CD4-positive, alpha-beta T cell treated with Interleukin-4 for 1 hour (primary cell): ENCODE measurements around the gene SMCO4.
"Not testable (repeated sequence)": the region's sequence is repeated elsewhere in the genome, so short reads cannot be mapped to it uniquely, and the experiment has no call there.

ENCODE experiments used
- DNase-seq, 2 donors: peaks; one replicate each; pipeline ENCODE4 v3.0.0-alpha.2; 2020 to 2022

The SMCO4 gene

GRCh38 chr11:93543292-93543977, at the start of gene SMCO4:
Gene SMCO4 (minus strand): TSS chr11:93543391. CDS start chr11:93479189, 64,202 bp downstream.
- DNase-seq = peak; percentile 59 to 63

- no peak for DNase-seq
Measured at GRCh38 chr11:93591247-93591898, 48.2 kb upstream of the SMCO4 start.

GRCh38 chr11:93589347-93589746, 46.2 kb upstream of the SMCO4 start:
- no peak for DNase-seq

GRCh38 chr11:93587858-93588581, 44.8 kb upstream of the SMCO4 start:
- no peak for DNase-seq

GRCh38 chr11:93587425-93587824, 44.2 kb upstream of the SMCO4 start:
- DNase-seq = not testable (repeated sequence)

- DNase-seq = no peak
Measured at GRCh38 chr11:93585758-93586157, 42.6 kb upstream of the SMCO4 start.

GRCh38 chr11:93583490-93583889, 40.3 kb upstream of the SMCO4 start:
- DNase-seq = no peak

GRCh38 chr11:93579187-93579751, 36.1 kb upstream of the SMCO4 start:
- no peak for DNase-seq

GRCh38 chr11:93577286-93577685, 34.1 kb upstream of the SMCO4 start:
- no peak for DNase-seq

- not testable (repeated sequence) for DNase-seq
Measured at GRCh38 chr11:93576870-93577269, 33.7 kb upstream of the SMCO4 start.

GRCh38 chr11:93574638-93575220, 31.5 kb upstream of the SMCO4 start:
- no peak for DNase-seq

GRCh38 chr11:93573184-93573583, 30.0 kb upstream of the SMCO4 start:
- no peak for DNase-seq

GRCh38 chr11:93572621-93573020, 29.4 kb upstream of the SMCO4 start:
- no peak for DNase-seq

- DNase-seq = no peak
Measured at GRCh38 chr11:93572171-93572570, 29.0 kb upstream of the SMCO4 start.

GRCh38 chr11:93571612-93572011, 28.4 kb upstream of the SMCO4 start:
- no peak for DNase-seq

GRCh38 chr11:93570759-93571413, 27.7 kb upstream of the SMCO4 start:
- no peak for DNase-seq

GRCh38 chr11:93569496-93569895, 26.3 kb upstream of the SMCO4 start:
- DNase-seq = no peak

GRCh38 chr11:93568726-93569125, 25.5 kb upstream of the SMCO4 start:
- DNase-seq = no peak

- no peak for DNase-seq
Measured at GRCh38 chr11:93567401-93567895, 24.3 kb upstream of the SMCO4 start.

- DNase-seq = no peak
Measured at GRCh38 chr11:93564895-93565294, 21.7 kb upstream of the SMCO4 start.

- DNase-seq = no peak
Measured at GRCh38 chr11:93563857-93564256, 20.7 kb upstream of the SMCO4 start.

GRCh38 chr11:93560199-93560932, 17.2 kb upstream of the SMCO4 start:
- DNase-seq = no peak
